Panc1 (cell line): ENCODE results near the gene ANKRD18A.
"Not testable (repeated sequence)": the region's sequence is repeated elsewhere in the genome, so short reads cannot be mapped to it uniquely, and the experiment has no call there.

Experiments used
- CTCF ChIP-seq: fragments of 450-650 bp; IDR thresholded peaks from 2 replicates; pipeline ENCODE4 v1.5.1; 2017; ENCODE audit warnings: mild to moderate bottlenecking
- POLR2AphosphoS5 ChIP-seq: IDR thresholded peaks from 2 replicates; pipeline ENCODE4 v1.6.1; 2012; ENCODE audit warnings: mild to moderate bottlenecking, low read depth, low read length, moderate library complexity
- REST ChIP-seq, 2 experiments: IDR thresholded peaks; 2 replicates each; pipeline ENCODE4 v1.6.1; 2011 to 2012; ENCODE audit warnings: low read depth in 2 of 2, control low read depth in 1 of 2, low read length in 1 of 2, mild to moderate bottlenecking in 1 of 2, moderate library complexity in 1 of 2; ENCODE audit not compliant: insufficient read depth in 1 of 2
- SIN3A ChIP-seq: IDR thresholded peaks from 2 replicates; pipeline ENCODE4 v1.6.1; 2012; ENCODE audit warnings: low read depth, mild to moderate bottlenecking, low read length, moderate library complexity, borderline replicate concordance; ENCODE audit not compliant: insufficient read depth
- TCF7L2 ChIP-seq: IDR thresholded peaks from 2 replicates; pipeline ENCODE4 v1.6.1; 2011; ENCODE audit warnings: mild to moderate bottlenecking, low read depth, low read length, inconsistent platforms

GRCh38 chr9:38557746-38558145, 62.6 kb downstream of the ANKRD18A start:
- TF ChIP-seq CTCF; POLR2AphosphoS5; REST (IDR thresholded peaks at IDR 0.05; ENCODE audit: insufficient read depth in 1 of 2, low read depth in 2 of 2, low read length in 1 of 2); SIN3A; TCF7L2: not testable (repeated sequence)
